Measurements from ENCODE around the gene RASAL2. TPM values are rescaled to one million over a fixed set of nuclear protein-coding genes. Genes with fewer than 3 reads are reported as not detected.
"Not testable (repeated sequence)": the region's sequence is repeated elsewhere in the genome, so short reads cannot be mapped to it uniquely, and the experiment has no call there.

RASAL2 gene
- total RNA-seq, 8 experiments from 2014 or later: 8.0 to 36.6 (median 23.7) TPM

- Histone ChIP-seq H3K27ac (no peak overlapping the region), H3K4me1 (replicated peaks in 1 of 2) (peaks cover 7 to 20% of the 10 kb centered on the region in 2 donors), H3K4me3 (no peak overlapping the region)
- no peak for ATAC-seq (replicated peaks in 6 of 8)
- in situ Hi-C loops (cut with MboI; ENCODE audit: low pct_unique_long_range_greater_than_20kb in 2 of 9, low sequenced_read_pairs in 9 of 9, unreplicated experiment in 9 of 9): loop anchor here in 1 of 9 experiments (25.0 kb wide), 1 partner anchor 175 kb away; the partner anchor contains the start of gene TEX35
Measured at GRCh38 chr1:178337091-178337706, 243.3 kb downstream of the RASAL2 start.

DNA sequence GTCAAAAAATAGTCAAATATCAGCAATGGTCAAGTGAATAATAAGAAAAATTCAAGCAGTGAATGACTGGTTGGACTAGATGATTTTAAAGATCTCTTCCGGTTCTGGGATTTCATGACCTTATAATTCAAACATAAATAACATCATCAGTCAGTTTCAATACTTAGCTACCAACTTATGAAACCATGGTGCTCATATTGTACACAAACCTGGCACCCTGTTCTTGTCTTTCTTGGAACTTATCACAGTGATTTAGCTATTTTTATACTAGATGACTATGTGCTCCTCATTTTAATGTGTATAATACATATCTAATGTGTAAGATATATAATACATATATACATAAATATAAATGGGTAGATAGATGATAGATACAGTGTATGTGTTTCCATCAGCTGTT is 245.9 kb downstream of the RASAL2 start:
- 0 to 100% (median 70%) methylated on average over 1 of the region's 1 CpG; no CpG with 5 or more reads in 2 of the 10 experiments for WGBS, 10 experiments
- H3K27ac ChIP-seq: no peak overlapping the region
- ATAC-seq (replicated peaks in 6 of 8): no peak
- H3K4me3 ChIP-seq: no peak overlapping the region
- in situ Hi-C loops (cut with MboI; ENCODE audit: low pct_unique_long_range_greater_than_20kb in 2 of 9, low sequenced_read_pairs in 9 of 9, unreplicated experiment in 9 of 9): loop anchor here in 1 of 9 experiments (25.0 kb wide), 1 partner anchor 172 kb away; the partner anchor contains the start of gene TEX35
- peaks cover 18 to 47% of the 10 kb centered on the region in 2 donors for H3K4me1 ChIP-seq (replicated peaks in 1 of 2)

GRCh38 chr1:178341261-178341956 is 247.5 kb downstream of the RASAL2 start:
- in situ Hi-C loops (cut with MboI; ENCODE audit: low pct_unique_long_range_greater_than_20kb in 2 of 9, low sequenced_read_pairs in 9 of 9, unreplicated experiment in 9 of 9): loop anchor here in 1 of 9 experiments (25.0 kb wide), 1 partner anchor 171 kb away; the partner anchor contains the start of gene TEX35
- H3K4me1 ChIP-seq (replicated peaks in 1 of 2): peaks cover 24 to 59% of the 10 kb centered on the region in 2 donors
- 0 to 26% (median 12%) methylated on average over 1 to 10 of the region's 10 CpGs; no CpG with 5 or more reads in 1 of the 10 experiments for WGBS, 10 experiments
- ATAC-seq (replicated peaks in 6 of 8): peak; percentile 39 to 92 (median 87)
- peak overlapping the region in 4 of 5 donors; percentile 1 to 23 (median 22) for H3K4me3 ChIP-seq
- peak overlapping the region in 1 of 2 donors; percentile 27 for H3K27ac ChIP-seq

GRCh38 chr1:178342745-178343144 is 248.8 kb downstream of the RASAL2 start:
- ATAC-seq (replicated peaks in 6 of 8): peak in 4 of 8 experiments; percentile 3 to 18 (median 8)
- in situ Hi-C loops (cut with MboI; ENCODE audit: low pct_unique_long_range_greater_than_20kb in 2 of 9, low sequenced_read_pairs in 9 of 9, unreplicated experiment in 9 of 9): loop anchor here in 1 of 9 experiments (25.0 kb wide), 1 partner anchor 170 kb away; the partner anchor contains the start of gene TEX35
- 5 to 75% (median 16%) methylated on average over 1 to 2 of the region's 2 CpGs for WGBS, 10 experiments
- Histone ChIP-seq H3K4me3 (no peak overlapping the region), H3K4me1 (replicated peaks in 1 of 2) (peaks cover 24 to 59% of the 10 kb centered on the region in 2 donors), H3K27ac (no peak overlapping the region)

DNA sequence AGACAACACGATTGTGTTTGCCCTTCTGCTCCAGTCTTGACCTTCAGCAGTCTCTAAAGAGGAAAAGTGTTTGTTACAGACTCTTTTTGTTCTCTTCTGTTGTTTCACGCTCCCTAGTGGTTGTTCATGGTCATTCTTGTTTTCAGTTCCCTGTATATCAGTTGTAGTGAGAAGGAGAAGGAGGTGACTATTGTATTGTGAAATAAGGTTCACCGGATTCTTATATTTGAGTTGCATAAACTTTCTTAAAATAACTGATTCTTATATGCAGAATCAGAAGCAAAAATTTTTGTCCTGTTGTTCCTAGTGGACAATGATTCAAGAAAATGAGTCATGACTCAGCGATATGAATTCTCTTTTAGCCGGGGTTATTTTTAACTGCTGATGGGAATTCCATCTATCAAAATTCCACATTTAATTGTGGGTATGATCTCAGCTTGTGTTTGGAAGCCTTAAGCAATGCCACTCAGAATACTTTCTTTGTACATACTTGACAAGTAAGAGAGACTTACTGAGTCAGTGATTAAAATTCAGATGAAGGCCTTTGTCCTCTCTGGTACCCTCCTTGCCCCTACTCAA is 250.7 kb downstream of the RASAL2 start:
- in situ Hi-C loops (cut with MboI; ENCODE audit: low pct_unique_long_range_greater_than_20kb in 2 of 9, low sequenced_read_pairs in 9 of 9, unreplicated experiment in 9 of 9): loop anchor here in 1 of 9 experiments (25.0 kb wide), 1 partner anchor 168 kb away; the partner anchor contains the start of gene TEX35
- peak; percentile 63 to 89 (median 74) for ATAC-seq (replicated peaks in 6 of 8)
- Histone ChIP-seq H3K27ac (peak overlapping the region in 1 of 2 donors; percentile 25), H3K4me3 (no peak overlapping the region), H3K4me1 (replicated peaks in 1 of 2) (peaks cover 24 to 59% of the 10 kb centered on the region in 2 donors)
- WGBS, 10 experiments: 0 to 31% (median 11%) methylated on average over 1 to 5 of the region's 5 CpGs; no CpG with 5 or more reads in 1 of the 10 experiments

GRCh38 chr1:178345238-178345637 is 251.3 kb downstream of the RASAL2 start:
- 74 to 100% (median 86%) methylated on average over 1 to 4 of the region's 4 CpGs for WGBS, 10 experiments
- Histone ChIP-seq H3K4me1 (replicated peaks in 1 of 2) (peaks cover 24 to 54% of the 10 kb centered on the region in 2 donors), H3K27ac (peak overlapping the region in 1 of 2 donors; percentile 17), H3K4me3 (no peak overlapping the region)
- ATAC-seq (replicated peaks in 6 of 8): no peak
- in situ Hi-C loops (cut with MboI; ENCODE audit: low pct_unique_long_range_greater_than_20kb in 2 of 9, low sequenced_read_pairs in 9 of 9, unreplicated experiment in 9 of 9): loop anchor here in 1 of 9 experiments (25.0 kb wide), 1 partner anchor 167 kb away; the partner anchor contains the start of gene TEX35

DNA sequence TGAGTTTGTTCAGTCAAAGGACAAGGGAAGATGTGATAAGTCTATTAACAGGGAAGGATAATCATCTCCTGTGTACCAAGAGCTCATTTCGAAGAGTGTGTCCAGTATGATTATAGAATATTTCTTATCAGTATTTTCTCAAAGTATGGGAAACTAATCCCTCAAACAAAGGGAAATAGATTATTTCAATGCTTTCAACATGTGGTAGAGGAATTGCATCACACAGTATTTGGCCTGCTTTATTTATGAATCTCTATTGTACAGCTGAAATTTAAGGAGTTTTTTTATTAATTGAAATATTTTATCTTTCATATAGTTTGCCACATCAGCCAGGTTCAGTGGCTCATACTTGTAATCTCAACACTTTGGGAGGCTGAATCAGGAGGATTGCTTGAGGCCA is 251.9 kb downstream of the RASAL2 start:
- 57 to 100% (median 88%) methylated on average over 1 of the region's 1 CpG; no CpG with 5 or more reads in 1 of the 10 experiments for WGBS, 10 experiments
- peaks cover 20 to 52% of the 10 kb centered on the region in 2 donors for H3K4me1 ChIP-seq (replicated peaks in 1 of 2)
- in situ Hi-C loops (cut with MboI; ENCODE audit: low pct_unique_long_range_greater_than_20kb in 2 of 9, low sequenced_read_pairs in 9 of 9, unreplicated experiment in 9 of 9): loop anchor here in 1 of 9 experiments (25.0 kb wide), 1 partner anchor 166 kb away; the partner anchor contains the start of gene TEX35
- H3K4me3 ChIP-seq: no peak overlapping the region
- H3K27ac ChIP-seq: no peak overlapping the region
- no peak for ATAC-seq (replicated peaks in 6 of 8)

DNA sequence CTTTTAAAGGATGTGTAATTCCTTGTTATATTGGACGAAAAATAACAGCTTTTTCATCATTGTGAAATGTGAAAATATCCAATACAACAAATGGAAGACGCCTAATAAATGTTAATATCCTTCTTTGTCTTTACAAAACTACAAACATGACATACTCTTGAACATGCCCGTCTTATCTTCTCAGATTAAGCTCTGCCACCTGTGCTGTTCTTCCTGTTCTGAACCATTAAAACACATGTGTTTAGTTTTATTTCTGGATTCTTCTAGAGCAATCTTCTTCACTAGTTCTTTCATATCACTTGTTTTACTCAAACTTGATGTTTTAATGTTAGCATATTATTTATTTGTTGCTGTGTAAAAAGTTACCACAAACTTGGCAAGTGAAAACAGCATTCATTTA is 255.9 kb downstream of the RASAL2 start:
- ATAC-seq (replicated peaks in 6 of 8): no peak
- peaks cover 7 to 15% of the 10 kb centered on the region in 2 donors for H3K4me1 ChIP-seq (replicated peaks in 1 of 2)
- 74 to 100% (median 84%) methylated on average over 2 to 3 of the region's 3 CpGs; no CpG with 5 or more reads in 1 of the 10 experiments for WGBS, 10 experiments
- H3K4me3 ChIP-seq: no peak overlapping the region
- no peak overlapping the region for H3K27ac ChIP-seq
- in situ Hi-C loops (cut with MboI; ENCODE audit: low pct_unique_long_range_greater_than_20kb in 2 of 9, low sequenced_read_pairs in 9 of 9, unreplicated experiment in 9 of 9): loop anchor here in 1 of 9 experiments (25.0 kb wide), 1 partner anchor 162 kb away; the partner anchor contains the start of gene TEX35

DNA sequence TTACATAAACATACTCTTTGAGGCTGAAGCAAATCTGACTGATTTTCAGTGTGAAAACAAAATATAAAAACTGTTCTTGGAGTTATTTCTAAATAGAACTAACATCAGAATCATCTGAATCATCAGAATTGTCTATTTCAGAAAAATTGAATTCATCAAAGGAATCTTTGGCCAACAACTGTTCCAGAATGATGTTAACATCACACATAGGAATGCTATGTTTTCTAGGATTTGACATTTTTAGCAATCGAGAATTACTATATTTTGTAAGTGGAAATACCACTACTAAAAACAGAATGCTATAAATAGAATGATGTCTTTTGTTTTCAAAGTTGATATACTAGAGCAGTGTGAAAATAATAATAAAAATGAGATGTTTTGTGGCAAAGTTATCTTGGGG is 258.0 kb downstream of the RASAL2 start:
- H3K4me3 ChIP-seq; H3K4me1 ChIP-seq (replicated peaks in 1 of 2); H3K27ac ChIP-seq; in situ Hi-C loops (cut with MboI; ENCODE audit: low pct_unique_long_range_greater_than_20kb in 2 of 9, low sequenced_read_pairs in 9 of 9, unreplicated experiment in 9 of 9); ATAC-seq (replicated peaks in 6 of 8): not testable (repeated sequence)
- 0 to 100% (median 91%) methylated on average over 1 of the region's 1 CpG; no CpG with 5 or more reads in 1 of the 10 experiments for WGBS, 10 experiments

GRCh38 chr1:178352790-178353416 is 259.0 kb downstream of the RASAL2 start:
- no peak overlapping the region for H3K4me3 ChIP-seq
- no peak for ATAC-seq (replicated peaks in 6 of 8)
- peaks cover 0 to 2% of the 10 kb centered on the region in 2 donors for H3K4me1 ChIP-seq (replicated peaks in 1 of 2)
- WGBS, 10 experiments: 94 to 100% (median 96%) methylated on average over 1 to 4 of the region's 4 CpGs; no CpG with 5 or more reads in 1 of the 10 experiments
- in situ Hi-C loops (cut with MboI; ENCODE audit: low pct_unique_long_range_greater_than_20kb in 2 of 9, low sequenced_read_pairs in 9 of 9, unreplicated experiment in 9 of 9): no loop called here
- H3K27ac ChIP-seq: no peak overlapping the region

DNA sequence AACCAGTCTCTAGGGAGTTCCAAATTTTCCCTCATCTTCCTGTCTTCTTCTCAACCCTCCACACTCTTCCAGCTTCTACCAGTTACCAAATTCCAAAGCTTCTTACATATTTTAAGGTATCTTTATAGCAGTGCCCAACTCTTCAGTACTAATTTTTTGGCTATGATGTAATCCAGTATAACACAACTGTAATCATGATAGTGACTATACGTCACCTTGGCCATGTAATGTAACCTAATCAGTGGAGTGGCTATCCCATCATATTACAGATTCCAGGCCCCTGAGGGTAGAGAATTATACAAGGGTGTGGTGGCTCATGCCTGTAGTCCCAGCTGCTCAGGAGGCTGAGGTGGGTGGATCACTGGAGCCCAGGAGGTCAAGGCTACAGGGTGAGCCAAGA is 259.6 kb downstream of the RASAL2 start:
- ATAC-seq (replicated peaks in 6 of 8): peak in 3 of 8 experiments; percentile 71 to 88 (median 84)
- 22 to 100% (median 88%) methylated on average over 1 of the region's 1 CpG; no CpG with 5 or more reads in 4 of the 10 experiments for WGBS, 10 experiments
- in situ Hi-C loops (cut with MboI; ENCODE audit: low pct_unique_long_range_greater_than_20kb in 2 of 9, low sequenced_read_pairs in 9 of 9, unreplicated experiment in 9 of 9): no loop called here
- Histone ChIP-seq H3K4me3 (no peak overlapping the region), H3K27ac (no peak overlapping the region), H3K4me1 (replicated peaks in 1 of 2) (peaks cover 0 to 2% of the 10 kb centered on the region in 2 donors)

DNA sequence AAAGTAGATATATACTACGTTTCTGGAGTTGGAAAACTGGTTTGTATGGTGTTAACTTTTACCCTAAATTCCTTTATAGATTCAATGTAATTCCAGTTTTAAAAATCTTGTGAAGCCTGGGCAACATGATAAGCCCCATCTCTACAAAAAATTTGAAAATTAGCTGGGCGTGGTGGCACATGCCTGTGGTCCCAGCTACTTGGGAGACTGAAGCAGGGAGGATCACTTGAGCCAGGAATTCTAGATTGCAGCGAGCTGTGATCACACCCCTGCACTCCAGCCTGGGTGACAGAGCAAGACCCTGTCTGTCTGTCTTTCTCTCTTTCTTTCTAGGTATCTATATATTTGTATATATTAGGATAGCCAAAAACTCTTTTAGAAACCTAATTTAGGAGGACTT is 260.9 kb downstream of the RASAL2 start:
- Histone ChIP-seq H3K4me3 (no peak overlapping the region), H3K27ac (no peak overlapping the region), H3K4me1 (replicated peaks in 1 of 2) (peaks cover 0 to 2% of the 10 kb centered on the region in 2 donors)
- WGBS, 10 experiments: 30 to 100% (median 84%) methylated on average over 1 to 3 of the region's 3 CpGs
- in situ Hi-C loops (cut with MboI; ENCODE audit: low pct_unique_long_range_greater_than_20kb in 2 of 9, low sequenced_read_pairs in 9 of 9, unreplicated experiment in 9 of 9): no loop called here
- ATAC-seq (replicated peaks in 6 of 8): peak in 3 of 8 experiments; percentile 83 to 85 (median 84)

Measured in motor neuron (in vitro differentiated cells).